HEK293 (cell line): ENCODE data around the gene SAMM50.

Experiments
- CTCF ChIA-PET: fragments of 350-600 bp; formaldehyde crosslinking; extraction: SDS; loops from one replicate; lab custom pipeline; 2021; ENCODE audit warnings: antibody characterized with exemption; lab: Yijun Ruan, JAX
- POLR2A ChIA-PET: fragments of 300-600 bp; formaldehyde crosslinking; extraction: SDS; loops from one replicate; lab custom pipeline; 2020; ENCODE audit warnings: antibody characterized with exemption, inconsistent platforms; lab: Yijun Ruan, JAX
- H3K27ac ChIP-seq: fragments of 200-500 bp; sonication (Bioruptor generic); 2 replicates; pipeline ENCODE4 v1.5.1; 2014; ENCODE audit warnings: low read depth, low read length, control low read depth, inconsistent platforms; ENCODE audit errors: extremely low read depth
- H3K36me3 ChIP-seq, 2 experiments: fragments of 200-500 bp in 1 of 2; sonication (Bioruptor generic) in 1 of 2; 1 replicate in 1 of 2; 2 replicates in 1 of 2; pipeline ENCODE4 v1.5.1; 2014 to 2017; ENCODE audit warnings: inconsistent platforms in 2 of 2, low read length in 2 of 2; ENCODE audit not compliant: control insufficient read depth in 2 of 2, insufficient read depth in 1 of 2
- H3K4me1 ChIP-seq: fragments of 200-500 bp; sonication (Bioruptor generic); 2 replicates; pipeline ENCODE4 v1.5.1; 2014; ENCODE audit warnings: mild to moderate bottlenecking, low read length, inconsistent platforms; ENCODE audit not compliant: control insufficient read depth, insufficient read depth
- H3K4me3 ChIP-seq: 2 replicates; pipeline ENCODE4 v1.5.1; 2011; ENCODE audit warnings: low read depth, mild to moderate bottlenecking, control low read depth, low read length, moderate library complexity
- H3K9me3 ChIP-seq: fragments of 200-500 bp; sonication (Bioruptor generic); 2 replicates; pipeline ENCODE4 v1.5.1; 2014; ENCODE audit warnings: low read depth, low read length, inconsistent platforms; ENCODE audit not compliant: control insufficient read depth, insufficient read depth
- BCL11B ChIP-seq: fragments of 450-650 bp; formaldehyde crosslinking; IDR thresholded peaks from 2 replicates; pipeline ENCODE4 v1.5.1; 2016; ENCODE audit warnings: low read depth, missing biosample characterization, missing genetic modification characterization
- FEZF1 ChIP-seq: fragments of 450-650 bp; formaldehyde crosslinking; IDR thresholded peaks from 2 replicates; pipeline ENCODE4 v1.5.1; 2016; ENCODE audit warnings: missing biosample characterization, missing genetic modification characterization
- GLIS1 ChIP-seq: fragments of 450-650 bp; formaldehyde crosslinking; IDR thresholded peaks from 2 replicates; pipeline ENCODE4 v1.5.1; 2016; ENCODE audit warnings: missing biosample characterization, missing genetic modification characterization
- SCRT1 ChIP-seq: fragments of 450-650 bp; formaldehyde crosslinking; IDR thresholded peaks from 2 replicates; pipeline ENCODE4 v1.5.1; 2016; ENCODE audit warnings: missing biosample characterization, missing genetic modification characterization, borderline replicate concordance
- SCRT2 ChIP-seq: fragments of 450-650 bp; formaldehyde crosslinking; IDR thresholded peaks from 2 replicates; pipeline ENCODE4 v1.5.1; 2016; ENCODE audit warnings: missing biosample characterization, missing genetic modification characterization
- TCF7L2 ChIP-seq: IDR thresholded peaks from 2 replicates; pipeline ENCODE4 v1.6.1; 2011; ENCODE audit warnings: low read depth, mild to moderate bottlenecking, inconsistent platforms, low read length, moderate library complexity, borderline replicate concordance
- ZBTB21 ChIP-seq: fragments of 450-650 bp; formaldehyde crosslinking; IDR thresholded peaks from 2 replicates; pipeline ENCODE4 v1.5.1; 2017; ENCODE audit warnings: missing biosample characterization, missing genetic modification characterization
- ZIC2 ChIP-seq: fragments of 450-650 bp; formaldehyde crosslinking; IDR thresholded peaks from 2 replicates; pipeline ENCODE4 v1.5.1; 2016; ENCODE audit warnings: missing biosample characterization, missing genetic modification characterization
- ZNF10 ChIP-seq: fragments of 450-650 bp; formaldehyde crosslinking; IDR thresholded peaks from 2 replicates; pipeline ENCODE4 v1.5.1; 2017; ENCODE audit warnings: missing biosample characterization, missing genetic modification characterization
- ZNF121 ChIP-seq: fragments of 450-650 bp; formaldehyde crosslinking; IDR thresholded peaks from 2 replicates; pipeline ENCODE4 v1.5.1; 2016; ENCODE audit warnings: missing biosample characterization, missing genetic modification characterization
- ZNF140 ChIP-seq: fragments of 450-650 bp; formaldehyde crosslinking; IDR thresholded peaks from 2 replicates; pipeline ENCODE4 v1.5.1; 2016; ENCODE audit warnings: missing biosample characterization, missing genetic modification characterization
- ZNF558 ChIP-seq: fragments of 450-650 bp; formaldehyde crosslinking; IDR thresholded peaks from 2 replicates; pipeline ENCODE4 v1.5.1; 2016; ENCODE audit warnings: missing biosample characterization, missing genetic modification characterization
- ZNF560 ChIP-seq: fragments of 450-650 bp; formaldehyde crosslinking; IDR thresholded peaks from 2 replicates; pipeline ENCODE4 v1.5.1; 2017; ENCODE audit warnings: missing biosample characterization, missing genetic modification characterization, borderline replicate concordance
- ZNF660 ChIP-seq: fragments of 450-650 bp; IDR thresholded peaks from 2 replicates; pipeline ENCODE4 v1.5.1; 2018; ENCODE audit warnings: missing biosample characterization, mild to moderate bottlenecking, missing genetic modification characterization
- ZXDB ChIP-seq: fragments of 450-650 bp; formaldehyde crosslinking; IDR thresholded peaks from 2 replicates; pipeline ENCODE4 v1.5.1; 2016; ENCODE audit warnings: missing biosample characterization, missing genetic modification characterization
- TF ChIP-seq, protein P1 (sequence below): fragments of 450-650 bp; formaldehyde crosslinking; IDR thresholded peaks from 2 replicates; pipeline ENCODE4 v1.5.1; 2016; ENCODE audit warnings: missing biosample characterization, missing genetic modification characterization
- TF ChIP-seq, protein P2 (sequence below): fragments of 450-650 bp; formaldehyde crosslinking; IDR thresholded peaks from 2 replicates; pipeline ENCODE4 v1.5.1; 2016; ENCODE audit warnings: missing biosample characterization, missing genetic modification characterization

SAMM50 gene

DNA sequence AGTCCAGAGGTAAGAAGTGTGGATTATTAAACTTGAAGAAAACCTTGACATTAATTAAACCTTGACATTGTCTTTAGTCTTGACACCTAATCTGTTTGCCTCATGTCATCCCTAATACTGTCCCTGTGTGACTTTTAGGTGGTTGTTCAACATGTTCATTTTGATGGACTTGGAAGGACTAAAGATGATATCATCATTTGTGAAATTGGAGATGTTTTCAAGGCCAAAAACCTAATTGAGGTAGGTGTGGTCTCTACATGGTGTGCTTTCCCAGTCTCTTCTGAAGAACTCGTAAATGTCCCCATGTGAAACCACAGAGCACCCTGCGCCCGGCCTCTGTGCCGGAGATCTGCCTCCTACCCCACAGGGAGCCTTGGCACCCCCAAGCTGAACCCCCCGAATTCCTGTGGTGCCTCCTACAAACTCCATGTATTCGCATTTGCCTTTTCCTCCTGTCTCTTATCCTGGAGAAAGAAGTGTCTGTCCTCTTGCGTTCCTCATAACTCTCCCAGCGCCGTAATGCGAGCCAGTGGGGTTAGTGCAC, 9.1 kb downstream of the SAMM50 start (continued):
- TF ChIP-seq, protein P1, sequence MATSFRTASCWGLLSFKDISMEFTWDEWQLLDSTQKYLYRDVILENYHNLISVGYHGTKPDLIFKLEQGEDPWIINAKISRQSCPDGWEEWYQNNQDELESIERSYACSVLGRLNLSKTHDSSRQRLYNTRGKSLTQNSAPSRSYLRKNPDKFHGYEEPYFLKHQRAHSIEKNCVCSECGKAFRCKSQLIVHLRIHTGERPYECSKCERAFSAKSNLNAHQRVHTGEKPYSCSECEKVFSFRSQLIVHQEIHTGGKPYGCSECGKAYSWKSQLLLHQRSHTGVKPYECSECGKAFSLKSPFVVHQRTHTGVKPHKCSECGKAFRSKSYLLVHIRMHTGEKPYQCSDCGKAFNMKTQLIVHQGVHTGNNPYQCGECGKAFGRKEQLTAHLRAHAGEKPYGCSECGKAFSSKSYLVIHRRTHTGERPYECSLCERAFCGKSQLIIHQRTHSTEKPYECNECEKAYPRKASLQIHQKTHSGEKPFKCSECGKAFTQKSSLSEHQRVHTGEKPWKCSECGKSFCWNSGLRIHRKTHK (tag by site-specific recombination), result no peak
- 0 out of 2 replicates have a peak, but pooled peaks have one; percentile 50 for TF ChIP-seq ZNF660 (tag by site-specific recombination)
- peak; percentile 74 for TF ChIP-seq GLIS1 (tag by site-specific recombination)
- TF ChIP-seq, protein P2, sequence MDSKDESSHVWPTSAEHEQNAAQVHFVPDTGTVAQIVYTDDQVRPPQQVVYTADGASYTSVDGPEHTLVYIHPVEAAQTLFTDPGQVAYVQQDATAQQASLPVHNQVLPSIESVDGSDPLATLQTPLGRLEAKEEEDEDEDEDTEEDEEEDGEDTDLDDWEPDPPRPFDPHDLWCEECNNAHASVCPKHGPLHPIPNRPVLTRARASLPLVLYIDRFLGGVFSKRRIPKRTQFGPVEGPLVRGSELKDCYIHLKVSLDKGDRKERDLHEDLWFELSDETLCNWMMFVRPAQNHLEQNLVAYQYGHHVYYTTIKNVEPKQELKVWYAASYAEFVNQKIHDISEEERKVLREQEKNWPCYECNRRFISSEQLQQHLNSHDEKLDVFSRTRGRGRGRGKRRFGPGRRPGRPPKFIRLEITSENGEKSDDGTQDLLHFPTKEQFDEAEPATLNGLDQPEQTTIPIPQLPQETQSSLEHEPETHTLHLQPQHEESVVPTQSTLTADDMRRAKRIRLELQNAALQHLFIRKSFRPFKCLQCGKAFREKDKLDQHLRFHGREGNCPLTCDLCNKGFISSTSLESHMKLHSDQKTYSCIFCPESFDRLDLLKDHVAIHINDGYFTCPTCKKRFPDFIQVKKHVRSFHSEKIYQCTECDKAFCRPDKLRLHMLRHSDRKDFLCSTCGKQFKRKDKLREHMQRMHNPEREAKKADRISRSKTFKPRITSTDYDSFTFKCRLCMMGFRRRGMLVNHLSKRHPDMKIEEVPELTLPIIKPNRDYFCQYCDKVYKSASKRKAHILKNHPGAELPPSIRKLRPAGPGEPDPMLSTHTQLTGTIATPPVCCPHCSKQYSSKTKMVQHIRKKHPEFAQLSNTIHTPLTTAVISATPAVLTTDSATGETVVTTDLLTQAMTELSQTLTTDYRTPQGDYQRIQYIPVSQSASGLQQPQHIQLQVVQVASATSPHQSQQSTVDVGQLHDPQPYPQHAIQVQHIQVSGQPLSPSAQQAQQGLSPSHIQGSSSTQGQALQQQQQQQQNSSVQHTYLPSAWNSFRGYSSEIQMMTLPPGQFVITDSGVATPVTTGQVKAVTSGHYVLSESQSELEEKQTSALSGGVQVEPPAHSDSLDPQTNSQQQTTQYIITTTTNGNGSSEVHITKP (tag by site-specific recombination), result peak; percentile 43; the same call in 1 of the 2 replicates
- no peak for TF ChIP-seq ZNF560 (tag by site-specific recombination)
- peak; percentile 46 for TF ChIP-seq ZIC2
- peak; percentile 74 for TF ChIP-seq SCRT2 (tag by site-specific recombination)
- peak; percentile 77 for TF ChIP-seq FEZF1 (tag by site-specific recombination)
- TF ChIP-seq SCRT1 (tag by site-specific recombination), result no peak

GRCh38 chr22:43967069-43967468, 11.8 kb downstream of the SAMM50 start:
- CTCF ChIA-PET, result interaction anchor here (0.9 to 1.3 kb wide), 2 partner anchors 21 to 26 kb away, joined by 3 to 6 read pairs; no protein-coding TSS in a partner anchor

DNA sequence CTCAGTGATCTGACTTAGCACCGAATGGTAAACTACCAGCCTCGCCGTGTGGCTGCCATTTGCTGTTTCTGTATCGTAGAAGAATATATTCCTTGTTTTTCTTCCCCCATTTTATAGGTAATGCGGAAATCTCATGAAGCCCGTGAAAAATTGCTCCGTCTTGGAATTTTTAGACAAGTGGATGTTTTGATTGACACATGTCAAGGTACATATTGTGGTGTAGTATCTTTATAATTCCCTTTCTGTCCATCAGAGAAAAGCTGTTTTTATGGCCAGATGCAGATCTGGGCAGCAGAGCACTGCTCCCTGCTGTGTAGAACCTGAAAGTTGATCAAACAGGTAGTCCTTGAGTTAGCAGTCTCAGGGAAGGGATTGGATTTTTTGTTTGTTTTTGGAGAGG, 13.4 kb downstream of the SAMM50 start:
- ChIA-PET POLR2A (no interaction called here), CTCF (no interaction called here)
- H3K36me3 ChIP-seq, result peaks cover 53 to 94% of the 10 kb centered on the region in 2 experiments

More at GRCh38 chr22:43967069-43967468, 11.8 kb downstream of the SAMM50 start:
- no peak overlapping the region for H3K27ac ChIP-seq
- POLR2A ChIA-PET, result no interaction called here
- H3K9me3 ChIP-seq, result no peaks in the 10 kb centered on the region
- H3K4me1 ChIP-seq, result no peaks in the 10 kb centered on the region
- TF ChIP-seq ZBTB21 (no peak), BCL11B (tag by site-specific recombination) (no peak), ZNF140 (no peak), TCF7L2 (no peak)
- TF ChIP-seq, all 188 proteins: peak for 0
- H3K36me3 ChIP-seq, result peaks cover 51 to 85% of the 10 kb centered on the region in 2 experiments
- no peak overlapping the region for H3K4me3 ChIP-seq

GRCh38 chr22:43969021-43969878, 14.0 kb downstream of the SAMM50 start:
- Histone ChIP-seq H3K4me3 (no peak overlapping the region), H3K36me3 (peaks cover 49 to 95% of the 10 kb centered on the region in 2 experiments), H3K4me1 (no peaks in the 10 kb centered on the region), H3K27ac (no peak overlapping the region), H3K9me3 (no peaks in the 10 kb centered on the region)
- POLR2A ChIA-PET, result no interaction called here
- TF ChIP-seq ZNF660 (tag by site-specific recombination), result no peak
- TF ChIP-seq ZNF558 (tag by site-specific recombination), result no peak
- no peak for TF ChIP-seq ZNF560 (tag by site-specific recombination)
- 0 out of 2 replicates have a peak, but pooled peaks have one; percentile 30 for TF ChIP-seq ZNF121 (tag by site-specific recombination)
- TF ChIP-seq ZXDB, result no peak
- CTCF ChIA-PET, result no interaction called here

More for the DNA sequence above, 13.4 kb downstream of the SAMM50 start:
- H3K4me3 ChIP-seq, result no peak overlapping the region
- H3K4me1 ChIP-seq, result no peaks in the 10 kb centered on the region
- no peak overlapping the region for H3K27ac ChIP-seq
- no peak for TF ChIP-seq ZNF10 (tag by site-specific recombination)
- H3K9me3 ChIP-seq, result no peaks in the 10 kb centered on the region
